Nephron progenitor cell (in vitro differentiated cells): ENCODE data around the gene PLXNA3.

Experiments
- DNase-seq: peaks from one replicate; pipeline ENCODE4 v3.0.0; 2021
- H3K27ac Mint-ChIP-seq: 2 replicates; pipeline ENCODE4 v1.8.0; 2021; ENCODE audit warnings: mild to moderate bottlenecking, moderate library complexity, mixed read lengths
- H3K27me3 Mint-ChIP-seq: 2 replicates; pipeline ENCODE4 v1.8.0; 2021; ENCODE audit warnings: mild to moderate bottlenecking, low read depth, mixed read lengths; ENCODE audit not compliant: poor library complexity
- H3K36me3 Mint-ChIP-seq: 2 replicates; pipeline ENCODE4 v1.8.0; 2021; ENCODE audit warnings: low read depth, mixed read lengths
- H3K4me1 Mint-ChIP-seq: 2 replicates; pipeline ENCODE4 v1.8.0; 2021; ENCODE audit warnings: mixed read lengths
- H3K4me3 Mint-ChIP-seq: 2 replicates; pipeline ENCODE4 v1.8.0; 2021; ENCODE audit warnings: mild to moderate bottlenecking, moderate library complexity, mixed read lengths
- H3K9me3 Mint-ChIP-seq: 2 replicates; pipeline ENCODE4 v1.8.0; 2021; ENCODE audit warnings: mild to moderate bottlenecking, moderate library complexity, mixed read lengths
- TF ChIP-seq, protein P1 (sequence below): fragments of 200-600 bp; sonication (generic); IDR thresholded peaks from 2 replicates; pipeline ENCODE4 v1.5.0; 2021; ENCODE audit warnings: antibody characterized with exemption

PLXNA3 gene

DNA sequence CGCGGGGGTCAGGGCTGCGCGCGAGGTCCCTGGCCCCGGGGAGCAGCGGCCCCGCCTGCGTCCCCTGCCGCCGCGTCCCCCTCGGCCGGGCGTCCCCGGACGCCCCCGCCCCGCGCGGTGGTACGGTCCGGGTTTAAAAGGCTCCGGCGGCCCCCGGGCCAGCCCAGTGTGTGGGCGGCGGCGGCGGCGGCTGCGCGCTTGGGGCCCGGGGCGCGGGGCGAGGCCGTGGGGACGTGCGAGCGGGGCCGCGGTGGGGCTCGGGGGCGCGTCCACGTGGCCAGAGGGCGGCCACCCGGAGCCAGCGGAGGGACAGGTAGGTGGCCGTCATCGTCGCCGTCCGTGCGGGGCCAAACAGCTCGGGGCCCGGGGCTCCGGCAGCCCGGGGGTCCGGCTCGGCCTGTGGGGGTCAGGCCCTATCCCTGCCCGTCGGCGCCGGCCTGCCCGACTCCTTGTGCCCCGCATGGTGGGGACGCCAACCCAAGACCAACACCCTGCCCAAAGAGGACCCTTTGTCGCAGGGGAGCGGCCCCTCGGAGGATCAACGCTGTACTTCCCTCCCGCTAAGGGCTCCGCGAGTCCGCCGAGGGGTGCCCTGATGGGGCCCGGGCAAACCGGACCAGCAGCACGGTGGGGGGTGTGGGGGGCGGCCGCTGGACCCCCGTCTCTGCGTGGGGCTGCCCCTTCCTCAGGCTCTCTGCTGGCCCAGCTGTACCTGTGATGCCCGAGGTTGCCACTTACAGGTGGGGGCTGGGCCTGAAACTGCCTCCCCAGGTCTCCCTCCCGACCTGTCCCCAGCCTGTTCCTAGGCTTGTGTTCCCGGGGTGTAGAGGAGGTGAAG is at the start of gene PLXNA3:
Gene PLXNA3 (plus strand): TSS at position 166 of the 838 bp plus-strand sequence. CDS start 1,903 bp downstream, outside the sequence.
- peaks cover 55% of the 10 kb centered on the region for H3K9me3 Mint-ChIP-seq
- peaks cover 24% of the 10 kb centered on the region for H3K36me3 Mint-ChIP-seq
- peaks cover 12% of the 10 kb centered on the region for H3K4me1 Mint-ChIP-seq
- TF ChIP-seq, protein P1, sequence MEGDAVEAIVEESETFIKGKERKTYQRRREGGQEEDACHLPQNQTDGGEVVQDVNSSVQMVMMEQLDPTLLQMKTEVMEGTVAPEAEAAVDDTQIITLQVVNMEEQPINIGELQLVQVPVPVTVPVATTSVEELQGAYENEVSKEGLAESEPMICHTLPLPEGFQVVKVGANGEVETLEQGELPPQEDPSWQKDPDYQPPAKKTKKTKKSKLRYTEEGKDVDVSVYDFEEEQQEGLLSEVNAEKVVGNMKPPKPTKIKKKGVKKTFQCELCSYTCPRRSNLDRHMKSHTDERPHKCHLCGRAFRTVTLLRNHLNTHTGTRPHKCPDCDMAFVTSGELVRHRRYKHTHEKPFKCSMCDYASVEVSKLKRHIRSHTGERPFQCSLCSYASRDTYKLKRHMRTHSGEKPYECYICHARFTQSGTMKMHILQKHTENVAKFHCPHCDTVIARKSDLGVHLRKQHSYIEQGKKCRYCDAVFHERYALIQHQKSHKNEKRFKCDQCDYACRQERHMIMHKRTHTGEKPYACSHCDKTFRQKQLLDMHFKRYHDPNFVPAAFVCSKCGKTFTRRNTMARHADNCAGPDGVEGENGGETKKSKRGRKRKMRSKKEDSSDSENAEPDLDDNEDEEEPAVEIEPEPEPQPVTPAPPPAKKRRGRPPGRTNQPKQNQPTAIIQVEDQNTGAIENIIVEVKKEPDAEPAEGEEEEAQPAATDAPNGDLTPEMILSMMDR = no peak
- H3K27ac Mint-ChIP-seq = peak within 1 kb of the TSS; percentile 87
- H3K4me3 Mint-ChIP-seq = peak within 1 kb of the TSS; percentile 89
- DNase-seq = peak; percentile 80
- H3K27me3 Mint-ChIP-seq = peaks cover 3% of the 10 kb centered on the region

DNA sequence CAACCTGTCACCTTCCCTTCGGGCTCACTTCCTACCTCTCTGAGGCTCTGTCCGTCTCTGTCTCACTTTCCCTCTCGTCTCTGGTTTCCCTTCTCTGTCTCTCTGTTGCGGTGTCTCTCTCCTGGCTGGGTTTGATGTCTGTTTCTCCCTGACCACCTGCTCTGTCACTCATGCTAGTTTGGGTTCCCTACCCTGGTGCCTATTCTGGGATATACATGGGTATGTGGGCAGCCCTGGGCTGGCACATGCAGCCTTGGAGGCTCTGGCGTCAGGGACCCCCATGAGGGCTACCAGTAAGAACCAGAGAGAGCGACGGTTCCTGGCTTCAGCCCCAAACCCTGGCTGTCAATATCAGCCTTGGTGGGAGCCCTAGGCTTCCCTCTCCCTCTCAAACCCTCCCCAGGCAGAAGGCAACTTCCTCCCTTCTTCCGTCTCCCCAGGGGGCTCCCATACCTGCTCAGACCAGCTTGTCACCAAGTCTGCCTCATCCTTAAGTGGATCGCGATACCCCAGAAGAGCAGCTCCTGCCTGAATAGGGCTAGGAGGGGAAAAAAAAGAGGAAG is 49.3 kb upstream of the PLXNA3 start:
- Mint-ChIP-seq H3K27ac (no peak overlapping the region), H3K4me3 (peak overlapping the region; percentile 51), H3K27me3 (peaks cover 3% of the 10 kb centered on the region), H3K36me3 (peaks cover 9% of the 10 kb centered on the region), H3K9me3 (peaks cover 61% of the 10 kb centered on the region), H3K4me1 (peaks cover 20% of the 10 kb centered on the region)
- TF ChIP-seq, protein P1 = no peak
- no peak for DNase-seq

DNA sequence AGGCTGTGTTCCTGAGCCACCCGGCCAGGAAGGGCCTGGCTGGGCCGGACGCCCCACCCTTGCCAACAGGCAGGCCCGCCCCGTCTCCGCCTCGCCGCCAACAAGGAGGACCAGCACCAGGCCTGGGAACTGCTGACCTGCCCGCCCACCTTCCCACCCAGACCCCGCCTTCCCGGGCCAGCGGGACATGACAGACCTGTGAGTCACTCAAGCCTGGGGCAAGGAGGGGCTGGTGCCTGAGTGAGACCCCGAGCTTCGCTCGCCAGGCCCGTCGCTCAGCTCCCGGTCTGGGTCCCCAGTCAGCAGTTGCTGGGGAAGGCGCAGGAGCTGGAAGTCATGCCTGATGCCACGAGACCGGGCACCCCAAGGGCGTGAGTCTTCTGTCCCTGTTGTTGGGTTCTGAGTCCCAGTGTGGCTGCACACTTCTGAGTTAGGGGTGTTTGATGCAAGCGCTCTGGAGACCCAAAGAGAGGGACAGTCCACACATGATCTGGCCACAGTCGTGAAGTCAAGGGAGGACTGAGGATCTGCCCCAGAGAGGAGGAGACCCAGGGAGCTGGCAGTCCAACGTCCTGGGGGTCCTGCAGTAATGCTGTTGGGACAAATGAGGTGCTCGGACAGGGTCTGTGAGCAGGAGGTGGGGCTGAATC is 48.7 kb upstream of the PLXNA3 start, which contains the start of gene DNASE1L1:
Gene DNASE1L1 (minus strand): TSS at position 33 of the 650 bp plus-strand sequence. CDS start 3,686 bp downstream, outside the sequence.
- TF ChIP-seq, protein P1 = no peak
- H3K27me3 Mint-ChIP-seq = peaks cover 3% of the 10 kb centered on the region
- no peak within 1 kb of the TSS for H3K27ac Mint-ChIP-seq
- H3K4me3 Mint-ChIP-seq = peak within 1 kb of the TSS; percentile 71
- peaks cover 58% of the 10 kb centered on the region for H3K9me3 Mint-ChIP-seq
- peaks cover 20% of the 10 kb centered on the region for H3K4me1 Mint-ChIP-seq
- peak; percentile 77 for DNase-seq
- peaks cover 10% of the 10 kb centered on the region for H3K36me3 Mint-ChIP-seq

DNA sequence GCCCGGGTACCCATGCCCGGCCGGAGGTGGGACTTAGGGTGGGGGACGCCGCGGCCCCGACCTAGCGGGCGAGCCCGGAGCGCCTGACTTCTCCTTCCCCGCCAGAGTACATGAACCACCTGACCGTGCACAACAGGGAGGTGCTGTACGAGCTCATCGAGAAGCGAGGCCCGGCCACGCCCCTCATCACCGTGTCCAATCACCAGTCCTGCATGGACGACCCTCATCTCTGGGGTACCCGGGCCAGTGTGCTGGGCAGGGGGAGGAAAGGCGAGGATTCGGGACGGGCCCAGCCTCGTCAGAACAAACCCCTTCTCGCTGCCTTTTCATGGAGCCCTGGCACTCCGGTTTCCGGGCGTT is 46.1 kb upstream of the PLXNA3 start:
- TF ChIP-seq, protein P1 = no peak

DNA sequence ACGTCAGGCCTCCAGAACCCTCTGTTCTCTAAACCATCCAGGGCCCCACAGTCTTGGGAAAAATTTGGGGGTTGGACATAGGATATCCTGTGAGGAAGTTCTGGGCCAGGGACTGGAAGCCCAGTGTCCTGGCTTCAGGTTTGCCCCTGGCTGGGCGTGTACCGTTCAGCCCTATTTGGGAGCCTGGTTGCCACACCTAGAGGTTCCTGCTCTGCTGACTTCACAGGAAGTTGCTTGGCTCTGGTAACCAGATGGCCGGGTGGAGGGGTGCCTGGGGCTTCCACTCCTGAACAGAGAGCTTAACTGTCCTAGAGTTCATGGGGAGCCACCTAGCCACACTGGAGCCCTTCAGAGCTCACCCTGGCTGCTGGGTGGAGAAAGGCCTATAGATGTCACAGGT is 45.6 kb upstream of the PLXNA3 start:
- no peak for DNase-seq
- Mint-ChIP-seq H3K4me1 (peaks cover 20% of the 10 kb centered on the region), H3K36me3 (peaks cover 15% of the 10 kb centered on the region), H3K27me3 (peaks cover 3% of the 10 kb centered on the region), H3K9me3 (peaks cover 50% of the 10 kb centered on the region), H3K27ac (no peak overlapping the region), H3K4me3 (peak overlapping the region; percentile 78)
- TF ChIP-seq, protein P1 = no peak

More for the DNA sequence above, 46.1 kb upstream of the PLXNA3 start:
- peak; percentile 72 for DNase-seq
- H3K27ac Mint-ChIP-seq = no peak overlapping the region
- peak overlapping the region; percentile 78 for H3K4me3 Mint-ChIP-seq
- H3K4me1 Mint-ChIP-seq = peaks cover 20% of the 10 kb centered on the region
- peaks cover 3% of the 10 kb centered on the region for H3K27me3 Mint-ChIP-seq
- peaks cover 50% of the 10 kb centered on the region for H3K9me3 Mint-ChIP-seq
- peaks cover 15% of the 10 kb centered on the region for H3K36me3 Mint-ChIP-seq
